HL-60 (cell line): ENCODE data around the gene SLC44A3.
"Not testable (repeated sequence)": the region's sequence is repeated elsewhere in the genome, so short reads cannot be mapped to it uniquely, and the experiment has no call there.

ENCODE experiments used
- DNase-seq, 2 experiments: peaks; one replicate each; pipeline ENCODE4 v3.0.0-alpha.2; 2010 to 2020; ENCODE audit warnings: low read depth in 1 of 2, low spot score in 1 of 2
- H3K27ac ChIP-seq: fragments of 250-450 bp; sonication (Bioruptor Pico); replicated peaks from 2 replicates; pipeline ENCODE4 v1.5.1; 2020; ENCODE audit warnings: mild to moderate bottlenecking, moderate library complexity
- H3K27me3 ChIP-seq: fragments of 250-450 bp; sonication (Bioruptor Pico); 2 replicates; pipeline ENCODE4 v1.5.1; 2021; ENCODE audit warnings: mild to moderate bottlenecking, moderate library complexity; ENCODE audit not compliant: insufficient read depth, poor library complexity, severe bottlenecking
- H3K4me3 ChIP-seq: replicated peaks from 2 replicates; pipeline ENCODE4 v1.5.1; 2011; ENCODE audit warnings: mild to moderate bottlenecking, control low read depth, low read length; ENCODE audit not compliant: insufficient read depth
- GABPA ChIP-seq: IDR thresholded peaks from 2 replicates; pipeline ENCODE4 v1.6.1; 2012; ENCODE audit warnings: low read depth
- POLR2AphosphoS5 ChIP-seq: IDR thresholded peaks from 2 replicates; pipeline ENCODE4 v1.6.1; 2012; ENCODE audit warnings: low read depth
- SPI1 ChIP-seq: IDR thresholded peaks from 2 replicates; pipeline ENCODE4 v1.6.1; 2012; ENCODE audit warnings: low read depth, mild to moderate bottlenecking, borderline replicate concordance
- TF ChIP-seq, protein P1 (sequence below): IDR thresholded peaks from one replicate; pipeline ENCODE4 v1.5.1; 2011; ENCODE audit warnings: low read length, control low read depth, inconsistent platforms; ENCODE audit not compliant: insufficient read depth
- TF ChIP-seq, protein P2 (sequence below): IDR thresholded peaks from 2 replicates; pipeline ENCODE4 v1.6.1; 2012; ENCODE audit warnings: low read depth; ENCODE audit not compliant: insufficient replicate concordance

The SLC44A3 gene

DNA sequence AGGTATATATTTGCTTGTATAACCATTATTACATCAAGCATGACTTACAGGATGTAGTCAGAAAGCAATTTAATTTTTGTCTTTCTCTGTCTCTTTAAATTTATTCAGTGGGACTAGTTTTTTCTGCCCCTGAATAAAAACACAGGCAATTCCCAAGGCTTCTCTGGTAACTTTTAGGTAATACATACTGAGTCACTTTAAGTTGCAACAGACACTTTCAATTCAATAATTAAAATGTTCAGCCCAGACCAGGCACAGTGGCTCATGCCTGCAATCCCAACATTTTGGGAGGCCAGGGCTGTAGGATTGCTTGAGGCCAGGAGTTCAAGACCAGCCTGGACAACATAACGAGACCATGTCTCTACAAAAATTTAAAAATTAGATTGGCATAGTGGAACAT is 12.3 kb downstream of the SLC44A3 start:
- DNase-seq, result peak in 1 of 2 experiments; percentile 25
- TF ChIP-seq GABPA (no peak), POLR2AphosphoS5 (no peak), SPI1 (no peak)
- TF ChIP-seq, protein P1, sequence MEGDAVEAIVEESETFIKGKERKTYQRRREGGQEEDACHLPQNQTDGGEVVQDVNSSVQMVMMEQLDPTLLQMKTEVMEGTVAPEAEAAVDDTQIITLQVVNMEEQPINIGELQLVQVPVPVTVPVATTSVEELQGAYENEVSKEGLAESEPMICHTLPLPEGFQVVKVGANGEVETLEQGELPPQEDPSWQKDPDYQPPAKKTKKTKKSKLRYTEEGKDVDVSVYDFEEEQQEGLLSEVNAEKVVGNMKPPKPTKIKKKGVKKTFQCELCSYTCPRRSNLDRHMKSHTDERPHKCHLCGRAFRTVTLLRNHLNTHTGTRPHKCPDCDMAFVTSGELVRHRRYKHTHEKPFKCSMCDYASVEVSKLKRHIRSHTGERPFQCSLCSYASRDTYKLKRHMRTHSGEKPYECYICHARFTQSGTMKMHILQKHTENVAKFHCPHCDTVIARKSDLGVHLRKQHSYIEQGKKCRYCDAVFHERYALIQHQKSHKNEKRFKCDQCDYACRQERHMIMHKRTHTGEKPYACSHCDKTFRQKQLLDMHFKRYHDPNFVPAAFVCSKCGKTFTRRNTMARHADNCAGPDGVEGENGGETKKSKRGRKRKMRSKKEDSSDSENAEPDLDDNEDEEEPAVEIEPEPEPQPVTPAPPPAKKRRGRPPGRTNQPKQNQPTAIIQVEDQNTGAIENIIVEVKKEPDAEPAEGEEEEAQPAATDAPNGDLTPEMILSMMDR, result no peak
- TF ChIP-seq, protein P2, sequence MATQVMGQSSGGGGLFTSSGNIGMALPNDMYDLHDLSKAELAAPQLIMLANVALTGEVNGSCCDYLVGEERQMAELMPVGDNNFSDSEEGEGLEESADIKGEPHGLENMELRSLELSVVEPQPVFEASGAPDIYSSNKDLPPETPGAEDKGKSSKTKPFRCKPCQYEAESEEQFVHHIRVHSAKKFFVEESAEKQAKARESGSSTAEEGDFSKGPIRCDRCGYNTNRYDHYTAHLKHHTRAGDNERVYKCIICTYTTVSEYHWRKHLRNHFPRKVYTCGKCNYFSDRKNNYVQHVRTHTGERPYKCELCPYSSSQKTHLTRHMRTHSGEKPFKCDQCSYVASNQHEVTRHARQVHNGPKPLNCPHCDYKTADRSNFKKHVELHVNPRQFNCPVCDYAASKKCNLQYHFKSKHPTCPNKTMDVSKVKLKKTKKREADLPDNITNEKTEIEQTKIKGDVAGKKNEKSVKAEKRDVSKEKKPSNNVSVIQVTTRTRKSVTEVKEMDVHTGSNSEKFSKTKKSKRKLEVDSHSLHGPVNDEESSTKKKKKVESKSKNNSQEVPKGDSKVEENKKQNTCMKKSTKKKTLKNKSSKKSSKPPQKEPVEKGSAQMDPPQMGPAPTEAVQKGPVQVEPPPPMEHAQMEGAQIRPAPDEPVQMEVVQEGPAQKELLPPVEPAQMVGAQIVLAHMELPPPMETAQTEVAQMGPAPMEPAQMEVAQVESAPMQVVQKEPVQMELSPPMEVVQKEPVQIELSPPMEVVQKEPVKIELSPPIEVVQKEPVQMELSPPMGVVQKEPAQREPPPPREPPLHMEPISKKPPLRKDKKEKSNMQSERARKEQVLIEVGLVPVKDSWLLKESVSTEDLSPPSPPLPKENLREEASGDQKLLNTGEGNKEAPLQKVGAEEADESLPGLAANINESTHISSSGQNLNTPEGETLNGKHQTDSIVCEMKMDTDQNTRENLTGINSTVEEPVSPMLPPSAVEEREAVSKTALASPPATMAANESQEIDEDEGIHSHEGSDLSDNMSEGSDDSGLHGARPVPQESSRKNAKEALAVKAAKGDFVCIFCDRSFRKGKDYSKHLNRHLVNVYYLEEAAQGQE, result no peak
- Histone ChIP-seq H3K4me3 (no peak overlapping the region), H3K27me3 (peaks cover 4% of the 10 kb centered on the region), H3K27ac (no peak overlapping the region)

DNA sequence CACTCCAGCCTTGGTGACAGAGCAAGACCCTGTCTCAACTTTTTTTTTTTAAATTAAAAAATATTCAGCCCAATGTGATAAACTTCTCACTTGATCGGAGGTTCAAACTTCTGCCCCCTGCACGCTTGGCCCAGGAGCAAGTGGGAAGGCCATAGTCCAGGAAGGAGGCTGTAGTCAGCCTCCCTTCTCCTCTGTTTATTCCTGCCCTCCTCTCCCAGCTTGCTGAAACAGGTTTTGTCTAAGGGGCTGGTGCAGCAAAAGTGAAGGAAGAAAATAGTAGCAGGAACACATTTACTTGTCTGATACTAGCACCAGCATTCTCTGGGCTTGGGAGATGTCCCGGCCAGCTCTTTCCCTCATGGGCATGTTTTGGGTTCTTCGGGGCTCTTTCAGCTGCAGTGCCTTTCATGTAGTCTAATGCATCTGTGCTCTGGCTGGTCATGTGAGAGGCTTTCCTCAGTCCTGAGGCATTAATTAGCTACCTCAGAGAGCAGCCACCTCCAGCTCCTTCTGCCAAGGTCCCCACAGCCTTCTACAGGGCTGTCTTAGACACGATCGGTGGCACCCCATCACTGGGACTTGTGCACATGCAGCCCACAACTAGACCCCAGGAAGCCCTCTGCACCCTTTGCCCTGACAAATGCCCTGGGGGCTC is 12.9 kb downstream of the SLC44A3 start:
- H3K27ac ChIP-seq, result no peak overlapping the region
- DNase-seq, result no peak
- peaks cover 4% of the 10 kb centered on the region for H3K27me3 ChIP-seq
- no peak for TF ChIP-seq POLR2AphosphoS5
- no peak for TF ChIP-seq GABPA
- TF ChIP-seq, protein P1, result no peak
- TF ChIP-seq SPI1, result no peak
- TF ChIP-seq, protein P2, result no peak
- H3K4me3 ChIP-seq, result no peak overlapping the region

DNA sequence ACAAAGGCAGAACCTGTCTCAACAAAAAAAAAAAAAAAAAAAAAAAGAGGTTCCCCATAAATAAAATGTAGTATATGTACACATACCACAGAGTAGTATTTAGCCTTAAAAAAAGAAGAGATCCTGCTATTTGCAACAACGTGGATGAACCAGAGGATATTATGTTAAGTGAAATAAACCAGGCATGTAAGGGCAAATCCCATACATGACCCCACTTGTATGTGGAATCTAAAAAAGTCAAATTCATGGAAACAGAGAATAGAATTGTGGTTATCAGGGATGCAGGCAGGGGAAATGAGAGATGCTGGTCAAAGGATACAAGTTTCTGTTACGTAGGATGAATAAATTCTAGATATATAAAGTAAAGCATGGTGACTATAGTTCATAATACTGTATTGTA is 16.7 kb downstream of the SLC44A3 start:
- DNase-seq, result no peak
- H3K27ac ChIP-seq, result no peak overlapping the region
- peaks cover 4% of the 10 kb centered on the region for H3K27me3 ChIP-seq
- H3K4me3 ChIP-seq, result no peak overlapping the region
- TF ChIP-seq, protein P1, result no peak
- no peak for TF ChIP-seq SPI1
- TF ChIP-seq POLR2AphosphoS5, result no peak
- TF ChIP-seq, protein P2, result no peak
- TF ChIP-seq GABPA, result no peak

DNA sequence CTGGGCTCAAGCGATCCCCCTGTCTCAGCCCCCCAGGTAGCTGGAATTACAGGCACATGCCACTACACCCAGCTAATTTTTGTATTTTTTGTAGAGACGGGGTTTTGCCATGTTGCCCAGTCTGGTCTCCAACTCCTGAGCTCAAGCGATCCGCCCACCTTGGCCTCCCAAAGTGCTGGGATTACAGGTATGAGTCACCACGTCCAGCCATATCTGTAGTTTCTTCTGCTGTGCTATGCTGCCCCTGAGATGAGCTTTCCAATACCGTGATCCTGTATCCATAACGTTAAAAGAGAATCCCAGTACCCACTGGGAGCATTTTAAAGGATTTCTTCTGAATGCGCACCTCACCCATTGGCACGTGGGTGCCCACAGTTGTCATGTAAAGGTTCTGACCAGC is 20.2 kb downstream of the SLC44A3 start:
- not testable (repeated sequence) for DNase-seq, H3K4me3 ChIP-seq, H3K27me3 ChIP-seq, H3K27ac ChIP-seq
